ENCODE results near the gene MAB21L3.

DNA sequence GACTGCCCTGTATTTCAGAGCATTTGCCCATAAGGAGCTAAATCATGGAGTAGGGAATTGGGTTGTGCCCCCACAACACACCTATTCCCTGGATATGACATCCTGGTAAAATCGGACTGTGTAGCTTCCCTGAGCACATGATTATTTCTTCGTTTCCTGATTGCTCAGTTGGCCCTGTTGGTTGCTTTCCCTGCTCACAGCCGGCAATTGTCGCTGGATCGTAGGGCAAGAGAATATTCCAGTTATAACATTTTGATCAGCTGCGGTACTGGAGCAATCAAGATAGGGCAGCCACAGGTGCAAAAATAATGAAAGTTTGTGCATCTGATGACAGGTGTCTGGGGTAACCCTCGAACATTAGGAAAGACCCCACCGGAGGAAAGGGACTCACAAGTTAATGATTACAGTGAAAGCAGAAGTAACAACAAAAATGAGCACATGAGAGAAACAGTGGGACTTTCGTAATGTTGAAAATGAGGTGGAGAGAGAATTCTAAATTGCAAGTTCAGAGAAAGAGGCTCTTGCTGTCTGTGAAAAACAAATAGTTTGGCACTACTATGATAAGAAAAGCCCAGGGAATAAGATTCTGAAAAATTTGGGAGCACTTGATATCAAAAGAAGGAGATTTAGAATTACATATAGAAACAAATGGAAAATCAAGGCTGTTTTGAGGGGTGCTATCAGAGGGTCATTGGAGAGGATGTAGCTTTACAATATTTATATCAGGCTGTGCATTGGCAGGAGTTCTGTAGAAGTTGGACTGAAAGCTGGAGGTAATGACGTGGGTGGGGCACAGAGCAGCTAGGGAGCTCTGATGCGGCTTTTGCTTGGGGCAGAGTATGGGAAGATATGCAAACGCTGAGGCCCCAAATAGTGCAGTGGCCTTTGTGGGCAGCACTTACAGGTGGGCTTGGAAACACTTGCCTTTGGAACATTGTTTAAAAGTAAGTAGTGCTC, at the start of gene MAB21L3:
- TF ChIP-seq POLR2A (IDR thresholded peaks at IDR 0.05; ENCODE audit: low read length) (no peak), GATA1 (IDR thresholded peaks at IDR 0.05; ENCODE audit: low read depth, low read length) (no peak)
